Gastroesophageal sphincter (tissue), 3 donors: ENCODE measurements around the gene TULP4.
"Not testable (repeated sequence)": the region's sequence is repeated elsewhere in the genome, so short reads cannot be mapped to it uniquely, and the experiment has no call there.

Experiments used
- POLR2A ChIP-seq, 2 donors: fragments of 450-650 bp; IDR thresholded peaks; one replicate each; pipeline ENCODE4 v1.6.1; 2017; ENCODE audit warnings: antibody characterized with exemption in 2 of 2, mild to moderate bottlenecking in 2 of 2, moderate library complexity in 1 of 2
- TF ChIP-seq, protein P1 (sequence below), 4 experiments: fragments of 200-600 bp in 2 of 4; fragments of 450-650 bp in 2 of 4; sonication (generic) in 1 of 4; IDR thresholded peaks; one replicate each; pipeline ENCODE4 v1.5.1; 2017 to 2019; ENCODE audit warnings: antibody characterized with exemption in 4 of 4, mild to moderate bottlenecking in 2 of 4, moderate library complexity in 2 of 4

DNA sequence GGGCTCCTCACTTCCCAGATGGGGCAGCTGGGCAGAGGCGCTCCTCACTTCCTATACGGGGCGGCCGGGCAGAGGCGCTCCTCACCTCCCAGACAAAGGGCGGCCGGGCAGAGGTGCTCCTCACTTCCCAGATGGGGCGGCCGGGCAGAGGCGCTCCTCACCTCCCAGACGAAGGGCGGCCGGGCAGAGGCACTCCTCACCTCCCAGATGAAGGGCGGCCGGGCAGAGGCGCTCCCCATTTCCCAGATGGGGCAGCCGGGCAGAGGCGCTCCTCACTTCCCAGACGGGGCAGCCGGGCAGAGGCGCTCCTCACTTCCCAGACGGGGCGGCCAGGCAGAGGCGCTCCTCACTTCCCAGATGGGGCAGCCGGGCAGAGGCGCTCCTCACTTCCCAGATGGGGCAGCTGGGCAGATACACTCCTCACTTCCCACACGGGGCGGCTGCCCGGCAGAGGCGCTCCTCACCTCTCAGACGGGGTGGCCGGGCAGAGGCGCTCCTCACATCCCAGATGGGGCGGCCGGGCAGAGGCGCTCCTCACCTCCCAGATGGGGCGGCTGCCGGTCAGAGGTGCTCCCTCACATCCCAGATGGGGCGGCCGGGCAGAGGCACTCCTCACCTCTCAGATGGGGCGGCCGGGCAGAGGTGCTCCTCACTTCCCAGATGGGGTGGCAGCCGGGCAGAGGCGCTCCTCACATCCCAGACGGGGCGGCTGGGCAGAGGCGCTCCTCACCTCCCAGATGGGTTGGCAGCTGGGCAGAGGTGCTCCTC lies 36.7 kb downstream of the TULP4 start:
- TF ChIP-seq, protein P1, sequence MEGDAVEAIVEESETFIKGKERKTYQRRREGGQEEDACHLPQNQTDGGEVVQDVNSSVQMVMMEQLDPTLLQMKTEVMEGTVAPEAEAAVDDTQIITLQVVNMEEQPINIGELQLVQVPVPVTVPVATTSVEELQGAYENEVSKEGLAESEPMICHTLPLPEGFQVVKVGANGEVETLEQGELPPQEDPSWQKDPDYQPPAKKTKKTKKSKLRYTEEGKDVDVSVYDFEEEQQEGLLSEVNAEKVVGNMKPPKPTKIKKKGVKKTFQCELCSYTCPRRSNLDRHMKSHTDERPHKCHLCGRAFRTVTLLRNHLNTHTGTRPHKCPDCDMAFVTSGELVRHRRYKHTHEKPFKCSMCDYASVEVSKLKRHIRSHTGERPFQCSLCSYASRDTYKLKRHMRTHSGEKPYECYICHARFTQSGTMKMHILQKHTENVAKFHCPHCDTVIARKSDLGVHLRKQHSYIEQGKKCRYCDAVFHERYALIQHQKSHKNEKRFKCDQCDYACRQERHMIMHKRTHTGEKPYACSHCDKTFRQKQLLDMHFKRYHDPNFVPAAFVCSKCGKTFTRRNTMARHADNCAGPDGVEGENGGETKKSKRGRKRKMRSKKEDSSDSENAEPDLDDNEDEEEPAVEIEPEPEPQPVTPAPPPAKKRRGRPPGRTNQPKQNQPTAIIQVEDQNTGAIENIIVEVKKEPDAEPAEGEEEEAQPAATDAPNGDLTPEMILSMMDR (IDR thresholded peaks at IDR 0.05), result not testable (repeated sequence)
- not testable (repeated sequence) for TF ChIP-seq POLR2A (IDR thresholded peaks at IDR 0.05)
